ENCODE data around the gene PNLIPRP3. TPM values are rescaled to one million over a fixed set of nuclear protein-coding genes. Genes with fewer than 3 reads are reported as not detected.

The PNLIPRP3 gene
- total RNA-seq, 1 donor from 2014 or later, result not detected

GRCh38 chr10:116477986-116478664, 50.5 kb downstream of the PNLIPRP3 start:
- no peaks in the 10 kb centered on the region for H3K27me3 Mint-ChIP-seq
- no peak overlapping the region for H3K4me3 Mint-ChIP-seq
- intact Hi-C loops (cut with micrococcal nuclease), result no loop called here
- H3K27ac Mint-ChIP-seq, result no peak overlapping the region
- no peak for DNase-seq
- no peaks in the 10 kb centered on the region for H3K36me3 Mint-ChIP-seq (ENCODE audit: low read depth)
- peaks cover 4% of the 10 kb centered on the region for H3K9me3 Mint-ChIP-seq
- ChIA-PET POLR2A (no interaction called here), CTCF (no interaction called here)
- TF ChIP-seq CTCF (IDR thresholded peaks at IDR 0.05), result no peak
- no peaks in the 10 kb centered on the region for H3K4me1 Mint-ChIP-seq
- no peak for ATAC-seq (ENCODE audit: low read depth)

GRCh38 chr10:116486770-116487448, 59.3 kb downstream of the PNLIPRP3 start:
- Mint-ChIP-seq H3K27ac (no peak overlapping the region), H3K27me3 (no peaks in the 10 kb centered on the region), H3K36me3 (ENCODE audit: low read depth) (no peaks in the 10 kb centered on the region), H3K4me1 (no peaks in the 10 kb centered on the region), H3K9me3 (no peaks in the 10 kb centered on the region), H3K4me3 (no peak overlapping the region)
- no peak for DNase-seq
- ATAC-seq (ENCODE audit: low read depth), result no peak
- POLR2A ChIA-PET, result no interaction called here
- CTCF ChIA-PET, result interaction anchor here (0.8 kb wide), 1 partner anchor 21 kb away, joined by 3 read pairs; no protein-coding TSS in a partner anchor
- TF ChIP-seq CTCF (IDR thresholded peaks at IDR 0.05), result no peak
- intact Hi-C loops (cut with micrococcal nuclease), result no loop called here

GRCh38 chr10:116487522-116488430, 60.1 kb downstream of the PNLIPRP3 start:
- POLR2A ChIA-PET, result no interaction called here
- TF ChIP-seq CTCF (IDR thresholded peaks at IDR 0.05), result no peak
- intact Hi-C loops (cut with micrococcal nuclease), result no loop called here
- no peak overlapping the region for H3K4me3 Mint-ChIP-seq
- no peak overlapping the region for H3K27ac Mint-ChIP-seq
- no peaks in the 10 kb centered on the region for H3K36me3 Mint-ChIP-seq (ENCODE audit: low read depth)
- CTCF ChIA-PET, result no interaction called here
- no peaks in the 10 kb centered on the region for H3K4me1 Mint-ChIP-seq
- DNase-seq, result no peak
- no peaks in the 10 kb centered on the region for H3K9me3 Mint-ChIP-seq
- no peaks in the 10 kb centered on the region for H3K27me3 Mint-ChIP-seq
- ATAC-seq (ENCODE audit: low read depth), result no peak

DNA sequence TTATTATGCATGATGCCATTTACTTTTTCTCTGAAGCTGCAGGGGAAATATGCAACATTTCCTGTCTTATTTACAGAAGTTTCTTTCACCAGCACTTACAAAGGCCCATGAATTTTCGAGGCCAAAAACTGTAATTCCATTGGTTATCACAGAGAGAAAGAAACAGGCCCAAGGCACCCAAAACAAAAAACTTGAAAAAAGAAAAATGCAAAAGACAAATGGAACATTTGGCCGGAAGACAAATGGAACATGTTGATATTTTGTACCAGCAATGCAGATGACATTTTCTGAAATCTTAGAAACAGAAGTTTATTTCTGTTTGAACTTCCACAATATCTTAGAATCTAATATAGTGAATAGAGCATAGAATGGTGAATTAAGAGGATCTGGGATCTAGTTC, 61.8 kb downstream of the PNLIPRP3 start:
- no peaks in the 10 kb centered on the region for H3K36me3 Mint-ChIP-seq (ENCODE audit: low read depth)
- no peak overlapping the region for H3K27ac Mint-ChIP-seq
- no peak for TF ChIP-seq CTCF (IDR thresholded peaks at IDR 0.05)
- no peak for ATAC-seq (ENCODE audit: low read depth)
- no peak for DNase-seq
- intact Hi-C loops (cut with micrococcal nuclease), result no loop called here
- H3K4me3 Mint-ChIP-seq, result no peak overlapping the region
- POLR2A ChIA-PET, result no interaction called here
- CTCF ChIA-PET, result no interaction called here
- no peaks in the 10 kb centered on the region for H3K4me1 Mint-ChIP-seq
- no peaks in the 10 kb centered on the region for H3K27me3 Mint-ChIP-seq
- no peaks in the 10 kb centered on the region for H3K9me3 Mint-ChIP-seq

Measured in activated B cell treated with CpG ODN at 0.5 μM for 24 hours (primary cell).